Measurements from ENCODE around the gene GADL1.

GADL1 gene

GRCh38 chr3:30886888-30887287, 7.6 kb downstream of the GADL1 start:
- DNase-seq (ENCODE audit: extremely low spot score, insufficient read length, low read depth) (no peak), FAIRE-seq (no peak)

- no peak for FAIRE-seq
- DNase-seq (ENCODE audit: extremely low spot score, insufficient read length, low read depth) = no peak
Measured at GRCh38 chr3:30878862-30879261, 15.6 kb downstream of the GADL1 start.

- DNase-seq (ENCODE audit: extremely low spot score, insufficient read length, low read depth) (no peak), FAIRE-seq (no peak)
Measured at GRCh38 chr3:30875505-30875904, 19.0 kb downstream of the GADL1 start.

- no peak for DNase-seq (ENCODE audit: extremely low spot score, insufficient read length, low read depth)
- FAIRE-seq = no peak
Measured at GRCh38 chr3:30873671-30874070, 20.8 kb downstream of the GADL1 start.

- FAIRE-seq = no peak
- no peak for DNase-seq (ENCODE audit: extremely low spot score, insufficient read length, low read depth)
Measured at GRCh38 chr3:30872879-30873278, 21.6 kb downstream of the GADL1 start.

GRCh38 chr3:30871720-30872119, 22.7 kb downstream of the GADL1 start:
- FAIRE-seq (no peak), DNase-seq (ENCODE audit: extremely low spot score, insufficient read length, low read depth) (no peak)

GRCh38 chr3:30864836-30865235, 29.6 kb downstream of the GADL1 start:
- FAIRE-seq = no peak
- DNase-seq (ENCODE audit: extremely low spot score, insufficient read length, low read depth) = no peak

GRCh38 chr3:30864132-30864531, 30.3 kb downstream of the GADL1 start:
- no peak for FAIRE-seq

GRCh38 chr3:30862004-30862403, 32.5 kb downstream of the GADL1 start:
- no peak for DNase-seq (ENCODE audit: extremely low spot score, insufficient read length, low read depth)
- FAIRE-seq = no peak

More at GRCh38 chr3:30864132-30864531, 30.3 kb downstream of the GADL1 start:
- DNase-seq (ENCODE audit: extremely low spot score, insufficient read length, low read depth) = no peak

GRCh38 chr3:30858894-30859389, 35.5 kb downstream of the GADL1 start:
- FAIRE-seq (no peak), DNase-seq (ENCODE audit: extremely low spot score, insufficient read length, low read depth) (no peak)

GRCh38 chr3:30855400-30856292, 38.8 kb downstream of the GADL1 start:
- DNase-seq (ENCODE audit: extremely low spot score, insufficient read length, low read depth) (no peak), FAIRE-seq (no peak)

- FAIRE-seq = no peak
- no peak for DNase-seq (ENCODE audit: extremely low spot score, insufficient read length, low read depth)
Measured at GRCh38 chr3:30852833-30853232, 41.6 kb downstream of the GADL1 start.

GRCh38 chr3:30848087-30848779, 46.2 kb downstream of the GADL1 start:
- no peak for DNase-seq (ENCODE audit: extremely low spot score, insufficient read length, low read depth)
- no peak for FAIRE-seq

GRCh38 chr3:30847592-30847991, 46.9 kb downstream of the GADL1 start:
- DNase-seq (ENCODE audit: extremely low spot score, insufficient read length, low read depth) (no peak), FAIRE-seq (no peak)

- FAIRE-seq (no peak), DNase-seq (ENCODE audit: extremely low spot score, insufficient read length, low read depth) (no peak)
Measured at GRCh38 chr3:30845606-30846005, 48.9 kb downstream of the GADL1 start.

- FAIRE-seq (no peak), DNase-seq (ENCODE audit: extremely low spot score, insufficient read length, low read depth) (no peak)
Measured at GRCh38 chr3:30843877-30844276, 50.6 kb downstream of the GADL1 start.

- DNase-seq (ENCODE audit: extremely low spot score, insufficient read length, low read depth) = no peak
- no peak for FAIRE-seq
Measured at GRCh38 chr3:30836141-30836540, 58.3 kb downstream of the GADL1 start.

GRCh38 chr3:30835667-30836066, 58.8 kb downstream of the GADL1 start:
- no peak for DNase-seq (ENCODE audit: extremely low spot score, insufficient read length, low read depth)
- no peak for FAIRE-seq

GRCh38 chr3:30832961-30833575, 61.4 kb downstream of the GADL1 start:
- DNase-seq (ENCODE audit: extremely low spot score, insufficient read length, low read depth) (no peak), FAIRE-seq (no peak)

GRCh38 chr3:30827080-30827479, 67.4 kb downstream of the GADL1 start:
- DNase-seq (ENCODE audit: extremely low spot score, insufficient read length, low read depth) (no peak), FAIRE-seq (no peak)

- FAIRE-seq = no peak
Measured at GRCh38 chr3:30826531-30826942, 67.9 kb downstream of the GADL1 start.

More at GRCh38 chr3:30826531-30826942, 67.9 kb downstream of the GADL1 start:
- DNase-seq (ENCODE audit: extremely low spot score, insufficient read length, low read depth) = no peak
